PFSK-1 (cell line): Measurements from ENCODE around the gene AGBL3.

Experiments used
- FOXP2 ChIP-seq: optimal IDR thresholded peaks from 2 replicates; pipeline ENCODE3; 2011; ENCODE audit warnings: borderline replicate concordance, control low read depth, inconsistent platforms; ENCODE audit not compliant: insufficient read depth; ENCODE audit errors: extremely low read length, extremely low read depth
- POLR2AphosphoS5 ChIP-seq: IDR thresholded peaks from 2 replicates; pipeline ENCODE4 v1.6.1; 2012; ENCODE audit warnings: low read depth, mild to moderate bottlenecking, control low read depth, low read length, moderate library complexity
- REST ChIP-seq, 2 experiments: IDR thresholded peaks; 2 replicates each; pipeline versions ENCODE4 v1.6.1 to v1.8.0; 2011 to 2012; ENCODE audit warnings: low read depth in 2 of 2, low read length in 2 of 2, control low read depth in 1 of 2, inconsistent platforms in 1 of 2, mild to moderate bottlenecking in 1 of 2, moderate library complexity in 1 of 2; ENCODE audit not compliant: insufficient read depth in 1 of 2
- SIN3A ChIP-seq: IDR thresholded peaks from 2 replicates; pipeline ENCODE4 v1.6.1; 2012; ENCODE audit warnings: mild to moderate bottlenecking, low read length, moderate library complexity, borderline replicate concordance; ENCODE audit not compliant: insufficient read depth
- TAF1 ChIP-seq: IDR thresholded peaks from 2 replicates; pipeline ENCODE4 v1.6.1; 2012; ENCODE audit warnings: low read length, control low read depth, borderline replicate concordance; ENCODE audit not compliant: insufficient read depth

- no peak for TF ChIP-seq SIN3A
- TF ChIP-seq TAF1, result no peak
- no peak; the same call in 1 of the 2 replicates for TF ChIP-seq POLR2AphosphoS5
- no peak for TF ChIP-seq REST (IDR thresholded peaks at IDR 0.05; ENCODE audit: insufficient read depth in 1 of 2, low read depth in 2 of 2, low read length in 2 of 2)
- no peak for TF ChIP-seq FOXP2
Measured at GRCh38 chr7:135169141-135169963, 183.0 kb downstream of the AGBL3 start.
